ENCODE measurements around the gene GET4. TPM values are rescaled to one million over a fixed set of nuclear protein-coding genes. Genes with fewer than 3 reads are reported as not detected.

The GET4 gene
- total and polyA plus RNA-seq, 4 donors: 19.5 to 34.7 (median 27.3) TPM

- Histone ChIP-seq H3K4me3 (ENCODE audit: low read depth in 1 of 3, low read length in 3 of 3) (no peak within 1 kb of the TSS), H3K36me3 (ENCODE audit: control insufficient read depth in 4 of 4, insufficient read depth in 3 of 4, low read depth in 1 of 4, low read length in 3 of 4) (peaks cover 0 to 9% (median 2%) of the 10 kb centered on the region in 4 donors), H3K27me3 (ENCODE audit: control insufficient read depth in 4 of 4, insufficient read depth in 4 of 4, low read length in 3 of 4) (no peaks in the 10 kb centered on the region), H3K9ac (ENCODE audit: low read depth in 1 of 2, low read length in 2 of 2) (peak within 1 kb of the TSS in 1 of 2 donors; percentile 81), H3K4me1 (ENCODE audit: control insufficient read depth in 4 of 4, insufficient read depth in 4 of 4, low read length in 3 of 4) (peaks cover 0 to 17% (median 0%) of the 10 kb centered on the region in 4 donors), H3K27ac (ENCODE audit: low read depth in 1 of 2, low read length in 2 of 2) (peak within 1 kb of the TSS; percentile 65 to 81), H3K9me3 (ENCODE audit: control insufficient read depth in 4 of 4, low read length in 3 of 4) (no peaks in the 10 kb centered on the region)
- WGBS: 77% methylated on average over 24 of the region's 24 CpGs
- TF ChIP-seq NR2F2 (IDR thresholded peaks at IDR 0.05) (peak; percentile 17), FOXA1 (IDR thresholded peaks at IDR 0.05) (no peak), MAX (IDR thresholded peaks at IDR 0.05) (no peak), ATF3 (IDR thresholded peaks at IDR 0.05) (no peak)
- TF ChIP-seq, protein P1, sequence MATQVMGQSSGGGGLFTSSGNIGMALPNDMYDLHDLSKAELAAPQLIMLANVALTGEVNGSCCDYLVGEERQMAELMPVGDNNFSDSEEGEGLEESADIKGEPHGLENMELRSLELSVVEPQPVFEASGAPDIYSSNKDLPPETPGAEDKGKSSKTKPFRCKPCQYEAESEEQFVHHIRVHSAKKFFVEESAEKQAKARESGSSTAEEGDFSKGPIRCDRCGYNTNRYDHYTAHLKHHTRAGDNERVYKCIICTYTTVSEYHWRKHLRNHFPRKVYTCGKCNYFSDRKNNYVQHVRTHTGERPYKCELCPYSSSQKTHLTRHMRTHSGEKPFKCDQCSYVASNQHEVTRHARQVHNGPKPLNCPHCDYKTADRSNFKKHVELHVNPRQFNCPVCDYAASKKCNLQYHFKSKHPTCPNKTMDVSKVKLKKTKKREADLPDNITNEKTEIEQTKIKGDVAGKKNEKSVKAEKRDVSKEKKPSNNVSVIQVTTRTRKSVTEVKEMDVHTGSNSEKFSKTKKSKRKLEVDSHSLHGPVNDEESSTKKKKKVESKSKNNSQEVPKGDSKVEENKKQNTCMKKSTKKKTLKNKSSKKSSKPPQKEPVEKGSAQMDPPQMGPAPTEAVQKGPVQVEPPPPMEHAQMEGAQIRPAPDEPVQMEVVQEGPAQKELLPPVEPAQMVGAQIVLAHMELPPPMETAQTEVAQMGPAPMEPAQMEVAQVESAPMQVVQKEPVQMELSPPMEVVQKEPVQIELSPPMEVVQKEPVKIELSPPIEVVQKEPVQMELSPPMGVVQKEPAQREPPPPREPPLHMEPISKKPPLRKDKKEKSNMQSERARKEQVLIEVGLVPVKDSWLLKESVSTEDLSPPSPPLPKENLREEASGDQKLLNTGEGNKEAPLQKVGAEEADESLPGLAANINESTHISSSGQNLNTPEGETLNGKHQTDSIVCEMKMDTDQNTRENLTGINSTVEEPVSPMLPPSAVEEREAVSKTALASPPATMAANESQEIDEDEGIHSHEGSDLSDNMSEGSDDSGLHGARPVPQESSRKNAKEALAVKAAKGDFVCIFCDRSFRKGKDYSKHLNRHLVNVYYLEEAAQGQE (IDR thresholded peaks at IDR 0.05): no peak
- TF ChIP-seq, protein P2, sequence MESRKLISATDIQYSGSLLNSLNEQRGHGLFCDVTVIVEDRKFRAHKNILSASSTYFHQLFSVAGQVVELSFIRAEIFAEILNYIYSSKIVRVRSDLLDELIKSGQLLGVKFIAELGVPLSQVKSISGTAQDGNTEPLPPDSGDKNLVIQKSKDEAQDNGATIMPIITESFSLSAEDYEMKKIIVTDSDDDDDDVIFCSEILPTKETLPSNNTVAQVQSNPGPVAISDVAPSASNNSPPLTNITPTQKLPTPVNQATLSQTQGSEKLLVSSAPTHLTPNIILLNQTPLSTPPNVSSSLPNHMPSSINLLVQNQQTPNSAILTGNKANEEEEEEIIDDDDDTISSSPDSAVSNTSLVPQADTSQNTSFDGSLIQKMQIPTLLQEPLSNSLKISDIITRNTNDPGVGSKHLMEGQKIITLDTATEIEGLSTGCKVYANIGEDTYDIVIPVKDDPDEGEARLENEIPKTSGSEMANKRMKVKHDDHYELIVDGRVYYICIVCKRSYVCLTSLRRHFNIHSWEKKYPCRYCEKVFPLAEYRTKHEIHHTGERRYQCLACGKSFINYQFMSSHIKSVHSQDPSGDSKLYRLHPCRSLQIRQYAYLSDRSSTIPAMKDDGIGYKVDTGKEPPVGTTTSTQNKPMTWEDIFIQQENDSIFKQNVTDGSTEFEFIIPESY (IDR thresholded peaks at IDR 0.05): no peak
- DNase-seq (ENCODE audit: low spot score): no peak
Observed at GRCh38 chr7:832167-832967, 44.0 kb upstream of the GET4 start, which contains the start of gene SUN1. Gene SUN1 (plus strand): TSS chr7:832476. CDS start chr7:832525, 49 bp downstream.

DNA sequence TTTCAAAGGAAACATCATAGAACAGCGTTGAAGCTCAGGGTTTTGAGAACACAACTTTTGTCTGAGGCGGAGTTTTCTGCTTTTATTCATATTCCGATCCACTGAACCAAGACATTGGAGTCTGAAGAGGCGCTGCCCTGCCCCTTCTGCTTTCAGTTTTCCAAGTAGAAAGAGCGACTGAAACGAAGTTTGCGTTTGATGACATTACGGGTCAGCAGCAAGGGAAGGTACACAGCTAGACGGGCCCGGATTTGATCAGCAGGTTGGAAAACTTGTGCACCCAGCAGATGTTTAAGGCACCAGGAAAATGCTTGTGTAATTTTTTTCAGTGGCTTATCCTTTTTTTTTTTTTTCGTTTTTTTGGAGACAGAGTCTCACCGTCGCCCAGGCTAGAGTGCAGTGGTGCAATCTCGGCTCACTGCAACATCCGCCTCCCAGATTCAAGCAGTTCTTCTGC is 43.4 kb upstream of the GET4 start:
- 94% methylated on average over 15 of the region's 15 CpGs for WGBS
- H3K27me3 ChIP-seq (ENCODE audit: control insufficient read depth in 4 of 4, insufficient read depth in 4 of 4, low read length in 3 of 4): no peaks in the 10 kb centered on the region
- no peak overlapping the region for H3K9ac ChIP-seq (ENCODE audit: low read depth in 1 of 2, low read length in 2 of 2)
- TF ChIP-seq GABPA (IDR thresholded peaks at IDR 0.05 in 1 of 2, conservative IDR thresholded peaks at IDR 0.05 in 1 of 2): no peak
- no peak for TF ChIP-seq EGR1 (IDR thresholded peaks at IDR 0.05; ENCODE audit: low read depth in 2 of 2)
- TF ChIP-seq NR2F2 (IDR thresholded peaks at IDR 0.05): no peak
- no peak for TF ChIP-seq JUND (IDR thresholded peaks at IDR 0.05)
- no peak for TF ChIP-seq YY1 (IDR thresholded peaks at IDR 0.05)
- DNase-seq (ENCODE audit: low spot score): no peak
- no peak overlapping the region for H3K4me3 ChIP-seq (ENCODE audit: low read depth in 1 of 3, low read length in 3 of 3)
- H3K4me1 ChIP-seq (ENCODE audit: control insufficient read depth in 4 of 4, insufficient read depth in 4 of 4, low read length in 3 of 4): peaks cover 0 to 17% (median 0%) of the 10 kb centered on the region in 4 donors
- peaks cover 0 to 9% (median 2%) of the 10 kb centered on the region in 4 donors for H3K36me3 ChIP-seq (ENCODE audit: control insufficient read depth in 4 of 4, insufficient read depth in 3 of 4, low read depth in 1 of 4, low read length in 3 of 4)
- H3K27ac ChIP-seq (ENCODE audit: low read depth in 1 of 2, low read length in 2 of 2): peak overlapping the region in 1 of 2 donors; percentile 65
- H3K9me3 ChIP-seq (ENCODE audit: control insufficient read depth in 4 of 4, low read length in 3 of 4): no peaks in the 10 kb centered on the region
